Fibroblast of mammary gland (primary cell): Measurements from ENCODE around the gene CES5A.

ENCODE experiments used
- DNase-seq: peaks from one replicate; pipeline ENCODE4 v3.0.0-alpha.2; 2010; ENCODE audit warnings: low read depth
- H3K4me3 ChIP-seq: 2 replicates; pipeline ENCODE4 v1.5.1; 2011; ENCODE audit warnings: low read depth, mild to moderate bottlenecking, low read length, moderate library complexity; ENCODE audit not compliant: control insufficient read depth
- TF ChIP-seq, protein P1 (sequence below): conservative IDR thresholded peaks from 2 replicates; pipeline ENCODE4 v1.5.1; 2011; ENCODE audit warnings: low read depth, low read length, inconsistent platforms; ENCODE audit not compliant: control insufficient read depth, insufficient read depth

Gene CES5A

GRCh38 chr16:55912022-55912421, 36.8 kb upstream of the CES5A start:
- DNase-seq = no peak
- H3K4me3 ChIP-seq = no peak overlapping the region
- TF ChIP-seq, protein P1, sequence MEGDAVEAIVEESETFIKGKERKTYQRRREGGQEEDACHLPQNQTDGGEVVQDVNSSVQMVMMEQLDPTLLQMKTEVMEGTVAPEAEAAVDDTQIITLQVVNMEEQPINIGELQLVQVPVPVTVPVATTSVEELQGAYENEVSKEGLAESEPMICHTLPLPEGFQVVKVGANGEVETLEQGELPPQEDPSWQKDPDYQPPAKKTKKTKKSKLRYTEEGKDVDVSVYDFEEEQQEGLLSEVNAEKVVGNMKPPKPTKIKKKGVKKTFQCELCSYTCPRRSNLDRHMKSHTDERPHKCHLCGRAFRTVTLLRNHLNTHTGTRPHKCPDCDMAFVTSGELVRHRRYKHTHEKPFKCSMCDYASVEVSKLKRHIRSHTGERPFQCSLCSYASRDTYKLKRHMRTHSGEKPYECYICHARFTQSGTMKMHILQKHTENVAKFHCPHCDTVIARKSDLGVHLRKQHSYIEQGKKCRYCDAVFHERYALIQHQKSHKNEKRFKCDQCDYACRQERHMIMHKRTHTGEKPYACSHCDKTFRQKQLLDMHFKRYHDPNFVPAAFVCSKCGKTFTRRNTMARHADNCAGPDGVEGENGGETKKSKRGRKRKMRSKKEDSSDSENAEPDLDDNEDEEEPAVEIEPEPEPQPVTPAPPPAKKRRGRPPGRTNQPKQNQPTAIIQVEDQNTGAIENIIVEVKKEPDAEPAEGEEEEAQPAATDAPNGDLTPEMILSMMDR = no peak

- no peak for DNase-seq
- TF ChIP-seq, protein P1 = no peak
- H3K4me3 ChIP-seq = no peak overlapping the region
Measured at GRCh38 chr16:55911616-55912015, 36.4 kb upstream of the CES5A start.

- no peak overlapping the region for H3K4me3 ChIP-seq
- TF ChIP-seq, protein P1 = no peak
- no peak for DNase-seq
Measured at GRCh38 chr16:55909876-55910275, 34.7 kb upstream of the CES5A start.

DNA sequence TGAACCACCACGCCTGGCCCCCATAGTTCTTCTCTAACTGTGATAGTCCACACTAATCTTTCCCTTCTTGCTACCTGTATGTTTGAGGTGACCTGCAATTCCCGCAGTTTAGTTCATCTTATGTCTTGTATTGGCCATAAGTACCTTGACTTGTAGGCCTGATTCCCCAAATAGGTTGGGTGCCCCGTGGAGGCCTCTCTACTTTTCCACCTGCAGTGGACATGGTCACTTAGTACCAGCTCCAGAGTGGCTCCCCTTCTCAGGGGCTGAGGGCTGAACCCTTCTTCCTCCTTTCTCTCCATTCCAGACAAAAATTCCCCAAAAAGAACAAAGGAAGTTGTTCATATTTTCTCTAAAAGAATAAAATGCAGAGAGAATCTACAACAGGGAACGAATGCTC, 33.5 kb upstream of the CES5A start:
- TF ChIP-seq, protein P1 = no peak
- no peak for DNase-seq
- H3K4me3 ChIP-seq = no peak overlapping the region

GRCh38 chr16:55907661-55908060, 32.5 kb upstream of the CES5A start:
- no peak for DNase-seq
- TF ChIP-seq, protein P1 = no peak
- no peak overlapping the region for H3K4me3 ChIP-seq

GRCh38 chr16:55906123-55906522, 30.9 kb upstream of the CES5A start:
- TF ChIP-seq, protein P1 = no peak
- no peak for DNase-seq
- H3K4me3 ChIP-seq = no peak overlapping the region

- no peak overlapping the region for H3K4me3 ChIP-seq
- TF ChIP-seq, protein P1 = no peak
- DNase-seq = no peak
Measured at GRCh38 chr16:55905651-55906050, 30.5 kb upstream of the CES5A start.
